DMS114 treated with DMSO at 0.1 percent for 48 hours (cell line): ENCODE results near the gene SMYD3.
"Not testable (repeated sequence)": the region's sequence is repeated elsewhere in the genome, so short reads cannot be mapped to it uniquely, and the experiment has no call there.

Experiments
- DNase-seq: peaks from one replicate; lab custom pipeline; 2025; ENCODE audit not compliant: unreplicated experiment; lab: John Stamatoyannopoulos, UW

Gene SMYD3

GRCh38 chr1:245751726-245752470, 755.2 kb downstream of the SMYD3 start:
- no peak for DNase-seq

- DNase-seq, result no peak
Observed at GRCh38 chr1:245751116-245751515, 756.0 kb downstream of the SMYD3 start.

- DNase-seq, result no peak
Observed at GRCh38 chr1:245750261-245750660, 756.8 kb downstream of the SMYD3 start.

GRCh38 chr1:245749053-245749452, 758.0 kb downstream of the SMYD3 start:
- DNase-seq, result no peak

- no peak for DNase-seq
Observed at GRCh38 chr1:245748646-245749045, 758.4 kb downstream of the SMYD3 start.

GRCh38 chr1:245748240-245748639, 758.8 kb downstream of the SMYD3 start:
- no peak for DNase-seq

- no peak for DNase-seq
Observed at GRCh38 chr1:245742896-245743295, 764.2 kb downstream of the SMYD3 start.

- DNase-seq, result not testable (repeated sequence)
Observed at GRCh38 chr1:245740336-245740735, 766.7 kb downstream of the SMYD3 start.

- no peak for DNase-seq
Observed at GRCh38 chr1:245730801-245731200, 776.3 kb downstream of the SMYD3 start.

GRCh38 chr1:245728035-245728434, 779.0 kb downstream of the SMYD3 start:
- not testable (repeated sequence) for DNase-seq

- no peak for DNase-seq
Observed at GRCh38 chr1:245721488-245721887, 785.6 kb downstream of the SMYD3 start.

GRCh38 chr1:245718951-245719350, 788.1 kb downstream of the SMYD3 start:
- no peak for DNase-seq

GRCh38 chr1:245718123-245718522, 789.0 kb downstream of the SMYD3 start:
- no peak for DNase-seq

- no peak for DNase-seq
Observed at GRCh38 chr1:245717611-245718010, 789.5 kb downstream of the SMYD3 start.

GRCh38 chr1:245716561-245716960, 790.5 kb downstream of the SMYD3 start:
- DNase-seq, result no peak

- no peak for DNase-seq
Observed at GRCh38 chr1:245715970-245716369, 791.1 kb downstream of the SMYD3 start.

GRCh38 chr1:245715291-245715701, 791.8 kb downstream of the SMYD3 start:
- DNase-seq, result no peak

GRCh38 chr1:245714027-245714426, 793.1 kb downstream of the SMYD3 start:
- DNase-seq, result not testable (repeated sequence)

GRCh38 chr1:245710961-245711903, 795.8 kb downstream of the SMYD3 start:
- no peak for DNase-seq

- DNase-seq, result no peak
Observed at GRCh38 chr1:245707941-245708340, 799.1 kb downstream of the SMYD3 start.

GRCh38 chr1:245704765-245705164, 802.3 kb downstream of the SMYD3 start:
- no peak for DNase-seq

GRCh38 chr1:245704341-245704740, 802.7 kb downstream of the SMYD3 start:
- DNase-seq, result no peak
